GM18498 (cell line): ENCODE results near the gene PDCD1LG2.

Experiments
- ATAC-seq: cut with Tn5 transposase; IDR thresholded peaks from one replicate; pipeline ENCODE4 v1.9.1; 2021; ENCODE audit warnings: mild to moderate bottlenecking, moderate library complexity; ENCODE audit not compliant: unreplicated experiment

PDCD1LG2 gene

DNA sequence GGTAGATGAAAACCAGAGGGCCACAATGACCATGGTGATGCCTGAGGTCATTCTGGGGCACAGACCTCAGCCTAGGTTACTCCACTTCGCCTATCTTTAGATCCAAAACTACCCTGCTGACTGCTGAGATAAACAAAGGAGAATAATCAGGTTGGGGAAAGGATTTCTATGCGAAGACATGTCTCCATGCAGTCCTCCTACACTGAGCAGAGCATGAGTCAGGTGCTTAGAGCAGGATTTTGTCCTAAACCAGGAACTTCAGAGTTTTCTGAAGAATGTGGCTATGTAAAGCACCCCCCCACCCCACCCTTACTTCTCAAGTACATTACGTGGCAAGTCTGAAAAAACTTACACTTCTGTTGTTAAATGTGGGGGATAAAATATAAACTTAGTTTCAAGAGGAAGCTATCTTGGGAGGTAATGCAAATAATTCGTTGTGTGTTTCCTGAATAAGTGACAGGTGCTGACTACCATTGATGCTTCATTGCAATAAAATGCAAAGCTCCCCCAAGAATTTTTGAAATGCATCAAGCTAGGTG lies 19.4 kb downstream of the PDCD1LG2 start:
- ATAC-seq = peak; percentile 67

- no peak for ATAC-seq
Observed at GRCh38 chr9:5531101-5531882, 21.0 kb downstream of the PDCD1LG2 start.

GRCh38 chr9:5532306-5532705 lies 22.0 kb downstream of the PDCD1LG2 start:
- no peak for ATAC-seq

DNA sequence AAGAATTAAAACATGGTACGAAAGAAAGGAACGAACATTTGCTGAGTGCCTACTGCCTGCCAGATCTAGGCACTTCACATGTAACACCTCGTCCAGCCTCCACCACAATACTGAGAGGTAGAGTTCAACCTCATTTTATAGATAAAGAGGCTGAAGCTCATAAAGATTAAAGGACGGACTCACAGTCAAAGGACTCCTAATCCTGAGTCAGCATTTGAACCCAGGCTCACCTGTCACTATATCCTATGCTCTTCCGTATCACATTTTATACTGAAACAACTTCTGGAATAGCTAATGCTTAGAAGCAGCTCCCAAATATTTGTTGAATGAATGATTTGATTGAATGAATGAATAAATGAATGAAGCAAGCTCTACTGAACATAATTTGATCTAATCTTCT lies 22.5 kb downstream of the PDCD1LG2 start:
- ATAC-seq = no peak

DNA sequence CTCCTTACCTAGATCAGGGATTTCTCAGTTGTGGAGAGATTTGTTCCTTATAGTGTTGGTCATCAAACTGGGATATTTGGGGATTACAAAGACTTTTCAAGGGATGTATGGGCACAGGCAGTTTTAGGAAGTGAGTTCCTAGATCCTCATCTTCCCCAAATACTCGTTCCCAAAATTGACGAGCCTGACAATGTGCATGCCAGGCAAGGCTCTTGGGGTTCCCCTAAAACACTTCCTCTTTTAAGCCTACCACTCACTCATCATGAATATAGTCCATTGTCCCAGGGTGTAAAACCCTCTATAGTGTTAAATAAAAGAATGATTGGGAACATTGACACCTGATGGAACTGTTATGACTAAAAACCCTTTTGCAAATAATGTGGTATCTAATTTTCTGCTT lies 26.4 kb downstream of the PDCD1LG2 start:
- ATAC-seq = no peak

DNA sequence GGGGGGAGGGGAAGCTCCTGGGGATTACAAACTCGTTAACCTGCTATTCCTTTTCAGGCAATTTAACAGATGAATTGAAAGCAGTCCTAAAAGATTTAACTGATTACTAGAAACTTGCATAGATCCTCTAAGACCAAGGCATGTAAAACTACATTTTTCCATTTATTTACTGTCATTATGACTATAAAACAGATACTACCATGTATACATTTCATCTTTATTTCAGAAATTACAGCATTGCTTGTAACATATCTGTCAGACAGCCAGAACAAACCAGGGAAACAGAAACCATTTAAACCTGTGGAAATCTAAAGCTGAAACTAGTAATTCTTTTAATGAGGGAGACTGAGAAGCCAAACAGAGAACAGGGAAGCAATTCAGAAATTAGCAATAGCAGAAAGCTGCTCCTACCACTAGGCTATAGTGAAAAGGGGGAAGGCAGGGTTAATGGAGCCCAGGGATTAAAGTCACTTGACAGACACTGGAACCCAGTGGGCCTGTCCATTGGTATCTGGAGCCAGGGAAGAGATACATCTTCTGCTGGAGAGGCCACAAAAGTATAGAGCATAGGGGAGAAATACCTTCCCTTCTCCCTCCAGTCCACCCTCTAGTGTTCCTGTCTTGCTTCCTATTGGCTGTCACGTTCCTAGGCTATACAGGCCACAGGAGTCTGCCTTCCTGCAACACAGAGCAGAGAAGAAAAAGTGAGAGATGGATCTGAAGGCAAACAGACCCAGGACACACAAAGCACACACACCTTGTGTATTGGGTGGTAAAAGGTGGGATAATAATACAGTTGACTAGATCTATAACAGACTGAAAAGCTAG lies 33.8 kb downstream of the PDCD1LG2 start:
- no peak for ATAC-seq

GRCh38 chr9:5549658-5550650 lies 39.6 kb downstream of the PDCD1LG2 start:
- no peak for ATAC-seq

DNA sequence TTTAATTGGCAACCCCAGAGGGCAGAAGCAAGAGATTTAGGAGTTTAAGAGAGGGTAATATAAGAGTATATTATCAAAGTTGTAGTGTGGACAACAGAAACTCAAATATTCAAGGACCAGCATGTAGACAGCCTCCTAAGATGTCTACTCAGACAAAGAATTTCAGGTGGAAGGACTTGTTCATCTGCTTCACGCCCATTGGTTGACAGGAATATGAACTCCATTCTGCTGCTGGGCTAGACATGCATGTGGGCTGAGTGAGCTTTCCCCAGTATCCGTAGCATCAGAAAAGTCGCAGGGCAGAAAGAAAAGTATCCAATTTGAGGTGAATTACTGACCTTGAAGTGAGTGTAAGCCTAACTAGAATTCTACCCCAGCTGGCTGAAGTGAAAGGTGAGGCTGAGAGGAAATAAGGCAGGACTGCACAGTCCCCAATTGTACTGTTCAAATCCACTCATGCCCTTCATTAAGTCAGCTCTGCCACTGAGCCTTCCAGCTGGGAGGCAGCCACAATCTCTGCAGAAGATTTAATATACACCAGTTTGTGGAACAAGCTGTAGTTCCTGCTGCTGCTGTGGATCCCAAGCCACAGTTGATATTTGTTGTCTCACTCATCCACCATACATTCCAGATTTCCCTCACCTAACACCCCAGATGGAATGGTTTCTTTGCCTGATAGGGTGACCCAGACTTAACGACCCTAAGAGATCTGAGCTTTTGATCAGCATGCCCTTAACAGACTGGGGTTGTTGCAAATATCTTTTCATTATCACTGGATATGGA lies 41.2 kb downstream of the PDCD1LG2 start:
- ATAC-seq = no peak

DNA sequence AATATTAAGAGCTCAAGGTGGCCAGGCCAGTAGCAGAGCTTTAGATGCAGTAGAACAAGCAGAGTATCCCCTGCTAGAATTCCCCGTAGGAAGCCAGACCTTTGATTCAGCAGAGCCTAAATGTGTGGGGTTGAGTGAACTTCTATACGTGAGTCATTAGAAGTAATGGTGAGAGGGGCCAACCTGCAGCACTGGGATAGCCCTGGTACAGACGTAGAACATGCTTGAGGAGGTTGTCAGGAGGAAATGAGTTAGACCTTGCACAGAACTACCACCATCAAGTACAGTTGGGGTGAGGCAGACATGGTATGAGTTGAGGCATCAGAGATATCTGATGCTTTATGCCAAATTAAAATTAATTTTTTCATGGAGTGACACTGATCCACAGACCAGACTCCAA lies 42.0 kb downstream of the PDCD1LG2 start:
- ATAC-seq = no peak

DNA sequence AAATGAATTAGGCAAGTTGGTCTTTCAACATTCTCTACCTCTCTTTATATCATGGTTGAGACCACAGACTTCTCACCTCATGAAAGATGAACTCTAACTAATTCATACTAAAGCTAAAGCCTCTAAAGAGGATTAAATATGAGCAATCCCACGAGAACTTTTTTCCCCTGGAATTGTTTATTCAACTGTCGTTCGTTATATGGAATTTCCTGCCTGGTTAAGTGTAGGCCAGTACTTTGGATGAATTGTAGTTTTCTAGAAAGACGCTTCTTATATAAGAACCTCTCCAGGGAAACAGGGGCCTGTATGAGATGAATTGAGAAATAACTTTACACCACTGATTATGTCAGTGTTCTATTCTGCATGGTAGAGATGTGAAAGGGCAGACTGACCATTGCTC lies 42.9 kb downstream of the PDCD1LG2 start:
- no peak for ATAC-seq

DNA sequence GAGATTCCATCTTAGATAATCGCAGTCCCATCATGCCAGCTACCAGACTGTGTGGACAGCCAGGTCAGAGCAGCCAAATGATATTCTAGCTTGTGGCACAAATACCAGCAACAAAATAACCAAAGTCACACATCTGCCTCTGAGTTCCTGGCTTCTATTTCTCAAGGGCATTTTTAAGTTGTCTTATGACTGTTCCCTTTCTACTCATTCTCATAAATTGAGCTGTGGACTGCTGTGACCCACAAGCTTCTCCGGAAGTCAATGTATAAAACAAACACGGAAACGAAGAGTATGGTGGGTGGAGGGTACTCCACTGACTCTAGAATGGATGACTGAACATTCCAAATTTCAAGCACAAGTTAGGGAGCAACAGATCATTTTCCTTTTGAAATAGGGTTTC lies 43.9 kb downstream of the PDCD1LG2 start:
- peak; percentile 55 for ATAC-seq

- no peak for ATAC-seq
Observed at GRCh38 chr9:5556101-5556705, 45.9 kb downstream of the PDCD1LG2 start.

GRCh38 chr9:5557606-5558587 lies 47.6 kb downstream of the PDCD1LG2 start:
- peak; percentile 71 for ATAC-seq

DNA sequence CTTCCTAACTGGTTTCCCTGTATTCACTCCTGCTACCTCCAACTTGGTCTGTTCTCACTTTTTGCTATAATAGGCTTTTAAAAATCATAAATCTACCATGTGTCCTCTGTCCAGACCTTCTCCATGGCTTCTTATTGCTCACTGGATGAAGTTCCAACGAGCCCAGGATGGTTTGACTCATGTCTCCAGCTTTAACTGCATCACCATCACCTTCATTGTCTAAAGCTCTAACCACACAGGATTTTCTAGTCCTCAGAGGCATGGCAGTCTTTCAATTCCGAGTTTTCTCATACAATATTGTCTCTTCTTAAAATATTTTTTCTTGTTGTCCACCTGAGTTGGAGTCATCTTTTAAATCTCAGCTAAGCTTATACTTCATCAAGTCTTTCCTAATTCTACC lies 49.3 kb downstream of the PDCD1LG2 start:
- ATAC-seq = no peak

- no peak for ATAC-seq
Observed at GRCh38 chr9:5560443-5561100, 50.2 kb downstream of the PDCD1LG2 start.

DNA sequence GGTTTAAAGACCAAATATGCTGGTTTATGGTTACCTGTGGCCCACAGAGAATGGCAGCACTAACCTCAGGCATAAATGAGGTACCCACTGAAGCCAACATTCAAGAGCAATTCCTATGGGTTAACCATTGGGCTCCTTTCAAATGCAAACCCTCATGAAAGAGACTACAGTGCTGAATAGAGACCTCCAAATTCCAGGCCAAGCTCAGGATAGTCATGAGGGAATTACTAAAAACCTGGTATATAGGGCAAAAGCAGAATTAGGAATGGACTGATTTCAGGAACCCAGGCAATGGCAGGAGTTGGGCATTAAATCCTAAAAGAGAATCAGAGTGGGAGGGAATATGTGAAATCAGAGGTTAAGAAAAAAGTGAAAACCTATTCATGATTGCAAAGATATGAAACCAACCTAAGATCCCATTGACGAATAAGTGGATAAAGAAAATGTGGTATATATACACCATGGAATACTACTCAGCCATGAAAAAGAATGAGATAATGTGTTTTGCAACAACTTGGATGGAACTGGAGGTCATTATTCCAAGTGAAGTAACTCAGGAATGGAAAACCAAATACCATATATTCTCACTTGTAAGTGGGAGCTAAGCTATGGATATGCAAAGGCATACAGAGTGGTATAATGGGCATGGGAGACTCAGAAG lies 51.6 kb downstream of the PDCD1LG2 start:
- ATAC-seq = no peak

DNA sequence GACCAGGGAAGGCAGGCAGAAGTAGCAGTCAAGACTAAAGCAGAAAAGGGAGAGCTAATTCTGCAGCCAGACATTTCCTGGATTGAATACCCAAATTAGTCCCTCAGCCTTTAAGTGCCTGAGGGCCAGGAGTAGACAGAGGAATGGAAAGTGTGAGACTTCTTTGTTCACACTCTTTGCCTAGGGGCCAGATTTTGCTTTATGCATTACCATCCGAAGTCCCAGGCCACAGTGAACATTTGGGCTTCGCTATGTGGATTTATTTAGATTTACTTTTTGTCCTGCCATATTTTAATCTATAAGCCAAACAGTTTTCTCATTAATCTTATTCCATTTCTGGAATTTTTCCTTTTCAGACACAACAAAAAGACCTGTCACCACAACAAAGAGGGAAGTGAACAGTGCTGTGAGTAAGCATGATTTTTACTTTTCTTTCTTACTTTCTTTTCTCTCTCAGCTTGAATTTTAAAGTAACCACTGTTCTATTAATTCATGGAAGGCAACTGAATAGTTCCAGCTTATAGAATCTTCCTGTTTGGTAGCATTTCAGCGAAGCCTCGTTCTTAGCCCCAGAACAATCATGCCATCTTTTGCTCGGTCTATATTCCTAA lies 52.6 kb downstream of the PDCD1LG2 start:
- ATAC-seq = no peak
